Astrocyte (in vitro differentiated cells and primary cell): ENCODE data around the gene GLB1L2. TPM values are rescaled to one million over a fixed set of nuclear protein-coding genes. Genes with fewer than 3 reads are reported as not detected.

Experiments
- DNase-seq: peaks from one replicate; pipeline ENCODE4 v3.0.0-alpha.2; 2010; ENCODE audit warnings: low read depth
- FAIRE-seq: peaks from 2 replicates; lab custom pipeline; 2011; peaks lifted over from hg19 to GRCh38; lab: Jason Lieb, UNC
- H2AFZ ChIP-seq: 2 replicates; pipeline ENCODE4 v1.6.0; 2012; ENCODE audit warnings: low read depth, low read length, inconsistent platforms
- H3K27ac ChIP-seq: 2 replicates; pipeline ENCODE4 v1.5.1; 2011; ENCODE audit warnings: low read depth, low read length, inconsistent platforms
- H3K27me3 ChIP-seq: 2 replicates; pipeline ENCODE4 v1.6.0; 2011; ENCODE audit warnings: low read length, inconsistent platforms; ENCODE audit not compliant: insufficient read depth
- H3K36me3 ChIP-seq: 2 replicates; pipeline ENCODE4 v1.5.1; 2011; ENCODE audit warnings: low read length, inconsistent platforms; ENCODE audit not compliant: insufficient read depth
- H3K4me1 ChIP-seq: 2 replicates; pipeline ENCODE4 v1.5.1; 2011; ENCODE audit warnings: low read length, inconsistent platforms; ENCODE audit not compliant: insufficient read depth
- H3K4me2 ChIP-seq: 2 replicates; pipeline ENCODE4 v1.6.0; 2012; ENCODE audit warnings: low read length, inconsistent platforms
- H3K4me3 ChIP-seq: 2 replicates; pipeline ENCODE4 v1.5.1; 2011; ENCODE audit warnings: low read depth, mild to moderate bottlenecking, low read length, inconsistent platforms; ENCODE audit not compliant: insufficient read depth
- H3K79me2 ChIP-seq: 2 replicates; pipeline ENCODE4 v1.6.0; 2012; ENCODE audit warnings: mild to moderate bottlenecking, low read length, inconsistent platforms; ENCODE audit not compliant: insufficient read depth
- H3K9ac ChIP-seq: 2 replicates; pipeline ENCODE4 v1.6.0; 2012; ENCODE audit warnings: mild to moderate bottlenecking, low read length, inconsistent platforms
- H3K9me3 ChIP-seq: 2 replicates; pipeline ENCODE4 v1.5.1; 2012; ENCODE audit warnings: low read depth, mild to moderate bottlenecking, low read length, inconsistent platforms; ENCODE audit not compliant: insufficient read depth
- H4K20me1 ChIP-seq: 2 replicates; pipeline ENCODE4 v1.6.0; 2012; ENCODE audit warnings: low read length, inconsistent platforms; ENCODE audit not compliant: insufficient read depth
- H3K27ac Mint-ChIP-seq: one replicate; pipeline ENCODE4 v1.8.0; 2021; ENCODE audit warnings: mild to moderate bottlenecking, mixed read lengths; ENCODE audit not compliant: unreplicated experiment
- H3K27me3 Mint-ChIP-seq: one replicate; pipeline ENCODE4 v1.8.0; 2021; ENCODE audit warnings: low read depth, mixed read lengths; ENCODE audit not compliant: unreplicated experiment
- H3K36me3 Mint-ChIP-seq: one replicate; pipeline ENCODE4 v1.8.0; 2021; ENCODE audit warnings: low read depth, mixed read lengths; ENCODE audit not compliant: unreplicated experiment
- H3K4me1 Mint-ChIP-seq: one replicate; pipeline ENCODE4 v1.8.0; 2021; ENCODE audit warnings: low read depth, mixed read lengths; ENCODE audit not compliant: unreplicated experiment
- H3K4me3 Mint-ChIP-seq: one replicate; pipeline ENCODE4 v1.8.0; 2021; ENCODE audit warnings: mild to moderate bottlenecking, moderate library complexity, mixed read lengths; ENCODE audit not compliant: unreplicated experiment
- H3K9me3 Mint-ChIP-seq: one replicate; pipeline ENCODE4 v1.8.0; 2021; ENCODE audit warnings: mild to moderate bottlenecking, mixed read lengths; ENCODE audit not compliant: unreplicated experiment
- CTCF ChIP-seq: IDR thresholded peaks from 2 replicates; pipeline ENCODE4 v1.5.1; 2011; ENCODE audit warnings: low read depth, mild to moderate bottlenecking, inconsistent platforms, low read length, moderate library complexity; ENCODE audit not compliant: insufficient read depth
- EZH2 ChIP-seq: IDR thresholded peaks from 2 replicates; pipeline ENCODE4 v1.6.1; 2012; ENCODE audit warnings: mild to moderate bottlenecking, low read length, inconsistent platforms; ENCODE audit not compliant: insufficient read depth
- total RNA-seq: library from RNA; stranded (reverse); gene quantifications from 2 replicates; pipeline ENCODE4 v1.2.1, GENCODE V29; 2021

Gene GLB1L2
- total RNA-seq, 1 donor from 2014 or later, result 2.8 TPM

- TF ChIP-seq CTCF, result no peak
- FAIRE-seq, result no peak
- no peaks in the 10 kb centered on the region for H3K9me3 Mint-ChIP-seq
- H3K4me3 ChIP-seq, result no peak overlapping the region
- H3K27me3 ChIP-seq, result no peaks in the 10 kb centered on the region
- no peaks in the 10 kb centered on the region for H3K79me2 ChIP-seq
- no peak overlapping the region for H3K4me3 Mint-ChIP-seq
- no peak overlapping the region for H2AFZ ChIP-seq
- H3K9me3 ChIP-seq, result no peaks in the 10 kb centered on the region
- no peak for DNase-seq
- H3K27me3 Mint-ChIP-seq, result peaks cover 51% of the 10 kb centered on the region
- no peak overlapping the region for H3K27ac Mint-ChIP-seq
- H3K9ac ChIP-seq, result no peak overlapping the region
- no peaks in the 10 kb centered on the region for H4K20me1 ChIP-seq
- H3K27ac ChIP-seq, result no peak overlapping the region
- H3K4me2 ChIP-seq, result no peak overlapping the region
- no peaks in the 10 kb centered on the region for H3K36me3 Mint-ChIP-seq
- no peaks in the 10 kb centered on the region for H3K36me3 ChIP-seq
- no peaks in the 10 kb centered on the region for H3K4me1 ChIP-seq
- H3K4me1 Mint-ChIP-seq, result no peaks in the 10 kb centered on the region
Measured at GRCh38 chr11:134364261-134364660, 32.5 kb downstream of the GLB1L2 start.

GRCh38 chr11:134365011-134365925 lies 33.5 kb downstream of the GLB1L2 start:
- Histone ChIP-seq H3K4me2 (no peak overlapping the region), H3K4me1 (no peaks in the 10 kb centered on the region), H3K79me2 (no peaks in the 10 kb centered on the region), H4K20me1 (no peaks in the 10 kb centered on the region), H3K4me3 (no peak overlapping the region), H3K36me3 (no peaks in the 10 kb centered on the region), H3K9me3 (no peaks in the 10 kb centered on the region), H3K27ac (no peak overlapping the region), H2AFZ (no peak overlapping the region), H3K9ac (no peak overlapping the region), H3K27me3 (no peaks in the 10 kb centered on the region)
- Mint-ChIP-seq H3K27me3 (peaks cover 49% of the 10 kb centered on the region), H3K4me1 (no peaks in the 10 kb centered on the region), H3K9me3 (no peaks in the 10 kb centered on the region), H3K4me3 (no peak overlapping the region), H3K27ac (no peak overlapping the region), H3K36me3 (no peaks in the 10 kb centered on the region)
- DNase-seq (no peak), FAIRE-seq (no peak)
- TF ChIP-seq CTCF (no peak), EZH2 (no peak)

- Mint-ChIP-seq H3K36me3 (no peaks in the 10 kb centered on the region), H3K9me3 (no peaks in the 10 kb centered on the region), H3K4me1 (no peaks in the 10 kb centered on the region), H3K27me3 (peaks cover 53% of the 10 kb centered on the region), H3K4me3 (no peak overlapping the region), H3K27ac (no peak overlapping the region)
- no peak for TF ChIP-seq EZH2
- no peak for TF ChIP-seq CTCF
- Histone ChIP-seq H3K27me3 (no peaks in the 10 kb centered on the region), H3K4me2 (no peak overlapping the region), H3K9me3 (no peaks in the 10 kb centered on the region), H3K27ac (no peak overlapping the region), H3K9ac (no peak overlapping the region), H3K4me3 (no peak overlapping the region), H2AFZ (no peak overlapping the region), H4K20me1 (no peaks in the 10 kb centered on the region), H3K79me2 (no peaks in the 10 kb centered on the region), H3K4me1 (no peaks in the 10 kb centered on the region), H3K36me3 (no peaks in the 10 kb centered on the region)
- DNase-seq (no peak), FAIRE-seq (no peak)
Measured at GRCh38 chr11:134366254-134366653, 34.5 kb downstream of the GLB1L2 start.
